HL-60 (cell line): ENCODE measurements around the gene PGAP3.

Source experiments
- GABPA ChIP-seq: IDR thresholded peaks from 2 replicates; pipeline ENCODE4 v1.6.1; 2012; ENCODE audit warnings: low read depth
- POLR2AphosphoS5 ChIP-seq: IDR thresholded peaks from 2 replicates; pipeline ENCODE4 v1.6.1; 2012; ENCODE audit warnings: low read depth
- TF ChIP-seq, protein P1 (sequence below): IDR thresholded peaks from one replicate; pipeline ENCODE4 v1.5.1; 2011; ENCODE audit warnings: low read length, control low read depth, inconsistent platforms; ENCODE audit not compliant: insufficient read depth
- TF ChIP-seq, protein P2 (sequence below): IDR thresholded peaks from 2 replicates; pipeline ENCODE4 v1.6.1; 2012; ENCODE audit warnings: low read depth; ENCODE audit not compliant: insufficient replicate concordance

DNA sequence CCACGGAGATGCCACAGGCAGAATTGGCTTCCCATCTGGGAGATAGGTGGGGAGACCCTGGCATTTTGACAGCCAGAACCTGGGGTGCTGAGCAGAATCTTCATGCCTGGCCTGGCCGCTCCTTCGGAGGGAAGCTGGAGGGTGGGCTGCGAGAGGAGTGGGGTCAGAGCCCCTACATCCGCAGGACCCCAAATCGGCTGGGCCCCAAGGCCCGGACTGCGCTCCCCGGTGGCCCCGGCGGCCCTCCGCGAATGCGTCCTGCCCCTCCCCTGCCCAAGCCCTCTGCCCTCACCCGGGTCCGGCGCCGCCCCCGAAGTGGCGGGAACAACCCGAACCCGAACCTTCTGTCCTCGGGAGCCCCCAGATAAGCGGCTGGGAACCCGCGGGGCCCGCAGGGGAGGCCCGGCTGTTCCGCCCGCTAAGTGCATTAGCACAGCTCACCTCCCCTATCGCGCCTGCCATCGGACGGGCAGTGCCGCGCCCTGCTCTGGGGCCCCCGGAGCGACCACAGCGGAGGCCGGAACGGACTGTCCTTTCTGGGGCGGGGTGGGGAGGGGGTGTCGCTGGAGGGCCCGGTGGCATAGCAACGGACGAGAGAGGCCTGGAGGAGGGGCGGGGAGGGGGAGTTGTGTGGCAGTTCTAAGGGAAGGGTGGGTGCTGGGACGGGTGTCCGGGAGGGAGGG lies 20.5 kb downstream of the PGAP3 start:
- TF ChIP-seq, protein P1, sequence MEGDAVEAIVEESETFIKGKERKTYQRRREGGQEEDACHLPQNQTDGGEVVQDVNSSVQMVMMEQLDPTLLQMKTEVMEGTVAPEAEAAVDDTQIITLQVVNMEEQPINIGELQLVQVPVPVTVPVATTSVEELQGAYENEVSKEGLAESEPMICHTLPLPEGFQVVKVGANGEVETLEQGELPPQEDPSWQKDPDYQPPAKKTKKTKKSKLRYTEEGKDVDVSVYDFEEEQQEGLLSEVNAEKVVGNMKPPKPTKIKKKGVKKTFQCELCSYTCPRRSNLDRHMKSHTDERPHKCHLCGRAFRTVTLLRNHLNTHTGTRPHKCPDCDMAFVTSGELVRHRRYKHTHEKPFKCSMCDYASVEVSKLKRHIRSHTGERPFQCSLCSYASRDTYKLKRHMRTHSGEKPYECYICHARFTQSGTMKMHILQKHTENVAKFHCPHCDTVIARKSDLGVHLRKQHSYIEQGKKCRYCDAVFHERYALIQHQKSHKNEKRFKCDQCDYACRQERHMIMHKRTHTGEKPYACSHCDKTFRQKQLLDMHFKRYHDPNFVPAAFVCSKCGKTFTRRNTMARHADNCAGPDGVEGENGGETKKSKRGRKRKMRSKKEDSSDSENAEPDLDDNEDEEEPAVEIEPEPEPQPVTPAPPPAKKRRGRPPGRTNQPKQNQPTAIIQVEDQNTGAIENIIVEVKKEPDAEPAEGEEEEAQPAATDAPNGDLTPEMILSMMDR = no peak
- TF ChIP-seq POLR2AphosphoS5 (no peak), GABPA (no peak)
- TF ChIP-seq, protein P2, sequence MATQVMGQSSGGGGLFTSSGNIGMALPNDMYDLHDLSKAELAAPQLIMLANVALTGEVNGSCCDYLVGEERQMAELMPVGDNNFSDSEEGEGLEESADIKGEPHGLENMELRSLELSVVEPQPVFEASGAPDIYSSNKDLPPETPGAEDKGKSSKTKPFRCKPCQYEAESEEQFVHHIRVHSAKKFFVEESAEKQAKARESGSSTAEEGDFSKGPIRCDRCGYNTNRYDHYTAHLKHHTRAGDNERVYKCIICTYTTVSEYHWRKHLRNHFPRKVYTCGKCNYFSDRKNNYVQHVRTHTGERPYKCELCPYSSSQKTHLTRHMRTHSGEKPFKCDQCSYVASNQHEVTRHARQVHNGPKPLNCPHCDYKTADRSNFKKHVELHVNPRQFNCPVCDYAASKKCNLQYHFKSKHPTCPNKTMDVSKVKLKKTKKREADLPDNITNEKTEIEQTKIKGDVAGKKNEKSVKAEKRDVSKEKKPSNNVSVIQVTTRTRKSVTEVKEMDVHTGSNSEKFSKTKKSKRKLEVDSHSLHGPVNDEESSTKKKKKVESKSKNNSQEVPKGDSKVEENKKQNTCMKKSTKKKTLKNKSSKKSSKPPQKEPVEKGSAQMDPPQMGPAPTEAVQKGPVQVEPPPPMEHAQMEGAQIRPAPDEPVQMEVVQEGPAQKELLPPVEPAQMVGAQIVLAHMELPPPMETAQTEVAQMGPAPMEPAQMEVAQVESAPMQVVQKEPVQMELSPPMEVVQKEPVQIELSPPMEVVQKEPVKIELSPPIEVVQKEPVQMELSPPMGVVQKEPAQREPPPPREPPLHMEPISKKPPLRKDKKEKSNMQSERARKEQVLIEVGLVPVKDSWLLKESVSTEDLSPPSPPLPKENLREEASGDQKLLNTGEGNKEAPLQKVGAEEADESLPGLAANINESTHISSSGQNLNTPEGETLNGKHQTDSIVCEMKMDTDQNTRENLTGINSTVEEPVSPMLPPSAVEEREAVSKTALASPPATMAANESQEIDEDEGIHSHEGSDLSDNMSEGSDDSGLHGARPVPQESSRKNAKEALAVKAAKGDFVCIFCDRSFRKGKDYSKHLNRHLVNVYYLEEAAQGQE = no peak
